ENCODE measurements around the gene WFDC1. TPM values are rescaled to one million over a fixed set of nuclear protein-coding genes. Genes with fewer than 3 reads are reported as not detected.
A peak's percentile ranks its signal among the peaks of the same experiment; 100 is the strongest.

The WFDC1 gene
- total RNA-seq, 4 donors from 2014 or later = 2.3 to 7.6 (median 5.0) TPM

DNA sequence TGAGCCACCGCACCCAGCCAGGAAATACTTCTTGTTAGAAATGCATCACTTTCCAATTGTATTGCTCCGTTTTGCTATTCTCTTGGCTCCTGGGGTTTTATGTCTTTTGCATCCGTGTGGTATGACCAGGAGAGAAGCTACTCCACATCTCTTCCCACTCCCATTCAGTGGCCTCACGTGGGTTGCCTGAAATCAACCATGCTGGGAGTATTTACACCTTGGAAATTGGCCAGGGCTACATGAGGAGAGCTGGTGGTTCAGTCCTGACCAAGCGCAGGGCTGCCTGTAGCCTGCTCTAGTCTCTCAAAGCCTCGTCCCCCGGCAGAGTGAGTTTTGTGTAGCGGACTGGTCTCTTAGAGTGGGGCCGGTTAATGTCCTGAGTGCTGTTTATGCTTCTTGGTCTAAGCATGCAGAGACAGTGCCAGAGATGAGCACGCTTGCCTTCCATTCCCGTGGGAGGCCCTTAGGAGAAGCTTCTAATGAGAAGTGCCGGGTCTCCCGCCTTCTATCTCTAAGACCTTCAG, 3.8 kb downstream of the WFDC1 start:
- peak overlapping the region in 1 of 4 donors; percentile 12 for H3K4me3 ChIP-seq
- H3K4me1 ChIP-seq = peaks cover 9 to 58% (median 15%) of the 10 kb centered on the region in 3 donors
- WGBS, 2 donors = 73 to 74% methylated on average over 9 to 13 of the region's 13 CpGs
- no peak for DNase-seq
- H3K36me3 ChIP-seq = no peaks in the 10 kb centered on the region
- H3K9me3 ChIP-seq = no peaks in the 10 kb centered on the region
- H3K27me3 ChIP-seq = peaks cover 0 to 44% (median 0%) of the 10 kb centered on the region in 4 donors
- TF ChIP-seq, protein P1, sequence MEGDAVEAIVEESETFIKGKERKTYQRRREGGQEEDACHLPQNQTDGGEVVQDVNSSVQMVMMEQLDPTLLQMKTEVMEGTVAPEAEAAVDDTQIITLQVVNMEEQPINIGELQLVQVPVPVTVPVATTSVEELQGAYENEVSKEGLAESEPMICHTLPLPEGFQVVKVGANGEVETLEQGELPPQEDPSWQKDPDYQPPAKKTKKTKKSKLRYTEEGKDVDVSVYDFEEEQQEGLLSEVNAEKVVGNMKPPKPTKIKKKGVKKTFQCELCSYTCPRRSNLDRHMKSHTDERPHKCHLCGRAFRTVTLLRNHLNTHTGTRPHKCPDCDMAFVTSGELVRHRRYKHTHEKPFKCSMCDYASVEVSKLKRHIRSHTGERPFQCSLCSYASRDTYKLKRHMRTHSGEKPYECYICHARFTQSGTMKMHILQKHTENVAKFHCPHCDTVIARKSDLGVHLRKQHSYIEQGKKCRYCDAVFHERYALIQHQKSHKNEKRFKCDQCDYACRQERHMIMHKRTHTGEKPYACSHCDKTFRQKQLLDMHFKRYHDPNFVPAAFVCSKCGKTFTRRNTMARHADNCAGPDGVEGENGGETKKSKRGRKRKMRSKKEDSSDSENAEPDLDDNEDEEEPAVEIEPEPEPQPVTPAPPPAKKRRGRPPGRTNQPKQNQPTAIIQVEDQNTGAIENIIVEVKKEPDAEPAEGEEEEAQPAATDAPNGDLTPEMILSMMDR (IDR thresholded peaks at IDR 0.05) = no peak
- TF ChIP-seq POLR2A (IDR thresholded peaks at IDR 0.05) = peak in 1 of 4 donors; percentile 13
- H3K27ac ChIP-seq = peak overlapping the region; percentile 46 to 84 (median 82)
- intact Hi-C loops (cut with DNase I) = no loop called here

DNA sequence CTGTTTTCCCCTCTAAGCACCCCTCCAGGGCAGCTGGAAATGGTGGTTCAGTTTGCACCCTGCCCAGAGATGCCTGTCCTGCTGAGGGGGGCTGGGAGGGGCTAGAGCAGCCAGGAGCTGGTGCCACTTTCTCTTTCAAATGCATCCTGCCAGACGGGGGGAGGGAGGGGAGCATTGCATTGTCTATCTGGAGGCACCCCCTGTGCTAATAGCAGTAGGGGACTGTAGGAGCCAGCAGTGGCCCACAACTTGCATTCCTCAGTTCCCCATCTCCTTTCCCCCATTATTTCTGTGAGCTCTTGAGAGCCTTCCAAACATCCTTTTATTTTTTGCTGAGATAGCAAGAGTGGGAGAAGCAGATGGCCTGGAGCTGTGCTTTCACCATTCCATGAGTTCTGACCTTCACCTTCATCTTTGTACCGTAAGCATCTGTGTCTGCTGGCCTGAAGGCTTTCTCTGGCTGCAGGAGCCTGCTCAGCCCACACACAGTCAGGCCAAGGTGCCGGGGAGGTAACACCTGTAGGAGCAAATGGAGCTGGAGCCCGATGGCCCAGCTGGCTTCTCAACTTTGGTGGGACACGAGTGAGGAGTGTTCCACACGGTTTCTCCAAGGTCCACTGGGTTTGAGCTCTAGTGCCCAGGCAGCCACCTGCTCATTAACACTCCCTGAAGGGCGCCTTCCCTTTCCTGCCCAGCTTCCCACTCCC, 5.2 kb downstream of the WFDC1 start:
- H3K36me3 ChIP-seq = no peaks in the 10 kb centered on the region
- intact Hi-C loops (cut with DNase I) = no loop called here
- H3K27ac ChIP-seq = peak overlapping the region; percentile 42 to 86 (median 83)
- DNase-seq = no peak
- no peaks in the 10 kb centered on the region for H3K9me3 ChIP-seq
- H3K4me3 ChIP-seq = no peak overlapping the region
- TF ChIP-seq POLR2A (IDR thresholded peaks at IDR 0.05) = no peak
- TF ChIP-seq, protein P1 (IDR thresholded peaks at IDR 0.05) = no peak
- 68 to 74% methylated on average over 4 of the region's 7 CpGs for WGBS, 2 donors
- H3K4me1 ChIP-seq = peaks cover 2 to 55% (median 10%) of the 10 kb centered on the region in 3 donors
- H3K27me3 ChIP-seq = peaks cover 0 to 30% (median 0%) of the 10 kb centered on the region in 4 donors

DNA sequence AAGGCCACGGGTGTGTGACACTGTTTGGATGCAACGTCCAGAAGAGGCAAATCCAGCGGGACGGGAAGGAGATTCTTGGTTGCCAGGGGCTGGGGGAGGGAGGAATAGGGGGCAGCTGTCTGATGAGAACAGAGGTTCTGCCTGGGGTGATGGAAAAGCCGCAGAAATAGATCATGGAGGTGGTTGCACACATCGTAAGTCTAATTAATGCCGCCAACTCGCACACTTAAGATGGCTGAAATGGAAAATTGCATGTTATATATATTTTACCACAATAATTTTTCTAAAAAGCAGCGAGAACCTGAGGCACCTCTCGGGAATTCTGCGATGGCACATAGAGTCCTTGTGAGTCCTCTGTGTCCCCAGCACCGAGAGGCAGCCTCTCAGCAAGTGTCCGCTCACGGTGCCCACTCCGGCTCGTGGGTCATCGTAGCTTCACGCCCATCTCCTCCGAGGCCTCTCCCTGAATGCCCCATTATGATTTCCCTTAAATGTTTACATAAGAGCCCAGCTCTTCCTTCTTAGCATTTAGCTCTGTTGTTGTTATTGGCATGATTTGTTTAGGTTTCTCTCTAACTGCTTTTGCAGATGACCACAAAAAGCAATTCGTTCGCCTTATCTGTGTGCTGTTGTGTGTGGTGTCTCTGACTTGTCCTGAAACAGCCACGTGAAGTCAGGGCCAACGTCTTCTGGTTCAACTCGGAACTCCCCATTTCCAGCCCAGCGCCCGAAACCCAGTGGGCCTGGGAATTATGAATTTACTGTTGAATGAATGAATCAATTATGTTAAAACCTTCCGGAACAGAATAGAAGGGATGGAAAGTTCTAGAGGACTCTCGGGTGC, 7.7 kb downstream of the WFDC1 start:
- intact Hi-C loops (cut with DNase I) = no loop called here
- peak overlapping the region; percentile 61 to 86 (median 83) for H3K27ac ChIP-seq
- H3K36me3 ChIP-seq = no peaks in the 10 kb centered on the region
- TF ChIP-seq POLR2A (IDR thresholded peaks at IDR 0.05) = no peak
- TF ChIP-seq, protein P1 (IDR thresholded peaks at IDR 0.05) = no peak
- H3K27me3 ChIP-seq = peaks cover 0 to 11% (median 0%) of the 10 kb centered on the region in 4 donors
- H3K9me3 ChIP-seq = no peaks in the 10 kb centered on the region
- peaks cover 0 to 41% (median 3%) of the 10 kb centered on the region in 3 donors for H3K4me1 ChIP-seq
- no peak for DNase-seq
- H3K4me3 ChIP-seq = peak overlapping the region in 1 of 4 donors; percentile 10
- 63 to 70% methylated on average over 28 of the region's 28 CpGs for WGBS, 2 donors

DNA sequence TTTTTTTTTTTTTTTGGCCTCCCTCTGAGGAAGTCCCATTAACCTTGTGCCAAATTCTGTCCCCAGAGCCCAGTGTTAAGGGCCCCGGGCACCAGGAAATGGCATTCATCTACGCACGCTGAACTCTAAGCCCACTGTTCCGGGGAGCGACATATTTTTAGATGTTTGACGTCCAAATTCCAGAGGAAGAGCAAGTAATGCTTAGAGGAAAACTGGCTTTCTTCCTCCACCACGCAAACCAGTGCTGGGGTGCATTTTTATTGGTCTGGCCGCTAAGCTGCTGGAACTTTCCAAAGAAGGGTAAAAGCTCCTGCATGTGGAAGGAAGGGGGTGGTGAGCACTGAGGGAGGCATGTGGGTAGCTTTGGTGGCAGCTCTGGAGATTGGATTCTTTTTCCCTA, 8.3 kb downstream of the WFDC1 start:
- TF ChIP-seq POLR2A (IDR thresholded peaks at IDR 0.05) = no peak
- TF ChIP-seq, protein P1 (IDR thresholded peaks at IDR 0.05) = no peak
- intact Hi-C loops (cut with DNase I) = no loop called here
- H3K36me3 ChIP-seq = no peaks in the 10 kb centered on the region
- no peak for DNase-seq
- peak overlapping the region; percentile 61 to 86 (median 83) for H3K27ac ChIP-seq
- no peaks in the 10 kb centered on the region for H3K9me3 ChIP-seq
- WGBS, 2 donors = 29 to 69% methylated on average over 6 of the region's 8 CpGs
- peaks cover 0 to 46% (median 3%) of the 10 kb centered on the region in 3 donors for H3K4me1 ChIP-seq
- H3K4me3 ChIP-seq = peak overlapping the region in 1 of 4 donors; percentile 10
- peaks cover 0 to 11% (median 0%) of the 10 kb centered on the region in 4 donors for H3K27me3 ChIP-seq
